ENCODE results near the gene SSTR4. TPM values are rescaled to one million over a fixed set of nuclear protein-coding genes. Genes with fewer than 3 reads are reported as not detected.

The SSTR4 gene
- total RNA-seq, 3 donors from 2014 or later = 0.19 TPM; not detected in 2

DNA sequence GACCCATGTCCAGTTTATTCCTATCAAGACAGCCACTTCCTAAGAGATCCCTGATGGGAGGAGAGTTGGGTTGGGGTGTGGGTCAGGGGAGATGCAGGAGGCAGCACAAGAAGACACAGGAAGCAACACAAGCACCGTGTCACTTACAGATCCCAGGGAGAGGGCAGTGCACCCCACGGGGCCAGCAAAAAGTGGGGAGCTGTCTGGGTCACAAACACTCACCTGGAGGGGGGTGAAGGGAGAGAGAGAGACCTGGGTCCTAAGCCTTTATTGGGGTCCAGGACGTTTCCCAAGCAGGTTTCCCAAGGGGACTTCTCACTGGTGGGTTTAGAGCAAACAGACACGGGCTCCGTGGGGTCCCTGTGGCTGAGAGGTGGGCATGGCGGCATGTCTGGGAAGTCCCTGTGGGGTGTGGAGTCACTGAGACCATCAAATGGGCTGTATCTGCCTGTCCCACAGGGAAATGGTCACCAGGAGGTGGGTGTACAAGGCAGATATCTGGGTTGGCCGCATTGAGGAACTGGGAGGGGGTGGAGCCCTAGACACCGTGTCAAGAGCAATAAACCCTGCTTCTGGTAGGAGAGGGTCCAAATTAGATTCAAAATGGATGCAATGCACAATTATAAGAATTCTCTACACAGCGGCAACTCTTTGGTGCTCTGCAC is 52.6 kb downstream of the SSTR4 start:
- ATAC-seq = no peak
- intact Hi-C loops (cut with DNase I, micrococcal nuclease) = no loop called here

More for the DNA sequence above, 52.6 kb downstream of the SSTR4 start:
- no peak for DNase-seq
- Histone ChIP-seq H3K36me3 (ENCODE audit: low read depth) (no peaks in the 10 kb centered on the region), H3K4me1 (ENCODE audit: low read depth) (no peaks in the 10 kb centered on the region), H3K4me3 (no peak overlapping the region), H3K9me3 (no peaks in the 10 kb centered on the region)
- no peak for TF ChIP-seq CTCF (IDR thresholded peaks at IDR 0.05)

Other genes starting within 250 kb of the SSTR4 start
- 1 to 10 TPM; 1.8 to 8.8 (median 5.9) TPM for gene THBD, start 14.4 kb downstream of the SSTR4 start, total RNA-seq
- gene CD93, start 51.0 kb downstream of the SSTR4 start, total RNA-seq = 10 to 100 TPM in 2 of 3 donors, 1 to 10 TPM in 1; 7.6 to 24.2 (median 20.1) TPM